ENCODE measurements around the gene SIK3.

SIK3 gene

DNA sequence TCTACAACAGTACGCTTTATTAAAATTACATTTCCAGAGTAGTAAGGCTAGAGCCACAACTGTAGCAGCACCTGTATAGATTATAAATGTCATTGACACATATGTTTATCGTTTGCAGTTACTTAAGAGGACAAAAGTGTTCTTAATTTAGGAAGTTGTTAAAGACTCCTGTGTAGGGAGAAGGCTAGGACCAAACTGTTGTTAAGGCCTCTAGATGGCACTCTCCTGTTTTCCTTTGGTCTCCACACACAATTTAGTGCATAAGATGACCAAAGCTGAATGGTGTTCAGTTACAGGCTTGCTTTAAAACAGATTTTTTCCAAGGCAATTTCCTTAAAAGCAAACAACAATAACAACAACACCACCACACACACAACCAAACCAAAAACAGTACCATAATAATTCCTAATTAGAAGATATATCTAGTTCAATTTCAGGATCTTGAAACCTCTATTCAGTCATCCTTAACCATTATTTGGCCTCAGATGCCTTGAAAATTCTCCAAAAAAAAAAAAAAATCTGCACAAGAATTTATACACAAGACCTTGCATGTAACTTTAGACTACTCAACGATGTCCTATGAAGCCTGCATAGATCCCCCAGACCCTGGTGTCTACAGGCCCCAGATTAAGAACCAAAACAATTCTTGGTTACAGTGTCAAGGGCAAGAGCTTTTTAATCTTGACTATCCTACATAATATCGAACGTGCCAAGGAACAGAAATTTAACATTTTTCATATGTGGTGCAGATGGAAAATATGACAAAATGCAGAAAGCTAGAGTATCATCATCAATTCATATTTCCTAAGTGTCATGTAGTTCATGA is 218.2 kb downstream of the SIK3 start:
- TF ChIP-seq EZH2phosphoT487 (IDR thresholded peaks at IDR 0.05; ENCODE audit: low read length) = no peak
- TF ChIP-seq, protein P1, sequence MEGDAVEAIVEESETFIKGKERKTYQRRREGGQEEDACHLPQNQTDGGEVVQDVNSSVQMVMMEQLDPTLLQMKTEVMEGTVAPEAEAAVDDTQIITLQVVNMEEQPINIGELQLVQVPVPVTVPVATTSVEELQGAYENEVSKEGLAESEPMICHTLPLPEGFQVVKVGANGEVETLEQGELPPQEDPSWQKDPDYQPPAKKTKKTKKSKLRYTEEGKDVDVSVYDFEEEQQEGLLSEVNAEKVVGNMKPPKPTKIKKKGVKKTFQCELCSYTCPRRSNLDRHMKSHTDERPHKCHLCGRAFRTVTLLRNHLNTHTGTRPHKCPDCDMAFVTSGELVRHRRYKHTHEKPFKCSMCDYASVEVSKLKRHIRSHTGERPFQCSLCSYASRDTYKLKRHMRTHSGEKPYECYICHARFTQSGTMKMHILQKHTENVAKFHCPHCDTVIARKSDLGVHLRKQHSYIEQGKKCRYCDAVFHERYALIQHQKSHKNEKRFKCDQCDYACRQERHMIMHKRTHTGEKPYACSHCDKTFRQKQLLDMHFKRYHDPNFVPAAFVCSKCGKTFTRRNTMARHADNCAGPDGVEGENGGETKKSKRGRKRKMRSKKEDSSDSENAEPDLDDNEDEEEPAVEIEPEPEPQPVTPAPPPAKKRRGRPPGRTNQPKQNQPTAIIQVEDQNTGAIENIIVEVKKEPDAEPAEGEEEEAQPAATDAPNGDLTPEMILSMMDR (IDR thresholded peaks at IDR 0.05; ENCODE audit: low read length) = peak; percentile 78
- Histone ChIP-seq H3K4me3 (ENCODE audit: low read length) (no peak overlapping the region), H3F3A (ENCODE audit: insufficient read depth, low read length) (no peaks in the 10 kb centered on the region), H3K9me2 (replicated peaks; ENCODE audit: insufficient read depth, low read length) (no peaks in the 10 kb centered on the region), H3K36me3 (replicated peaks; ENCODE audit: insufficient read depth, low read length) (no peaks in the 10 kb centered on the region), H3K27ac (ENCODE audit: low read length) (no peak overlapping the region), H3K4me1 (ENCODE audit: low read length) (no peaks in the 10 kb centered on the region), H2AFZ (ENCODE audit: low read length) (no peak overlapping the region), H3K9ac (ENCODE audit: low read length) (no peak overlapping the region), H3K79me2 (ENCODE audit: low read length) (peaks cover 10% of the 10 kb centered on the region; the same call in 1 of the 2 replicates), H3K9me3 (replicated peaks; ENCODE audit: insufficient read depth, low read length) (no peaks in the 10 kb centered on the region), H3K4me2 (ENCODE audit: low read depth, low read length) (no peak overlapping the region), H4K20me1 (ENCODE audit: insufficient read depth, low read length) (no peaks in the 10 kb centered on the region), H3K27me3 (replicated peaks; ENCODE audit: insufficient read depth, low read length) (no peaks in the 10 kb centered on the region)
- DNase-seq = peak; percentile 74

DNA sequence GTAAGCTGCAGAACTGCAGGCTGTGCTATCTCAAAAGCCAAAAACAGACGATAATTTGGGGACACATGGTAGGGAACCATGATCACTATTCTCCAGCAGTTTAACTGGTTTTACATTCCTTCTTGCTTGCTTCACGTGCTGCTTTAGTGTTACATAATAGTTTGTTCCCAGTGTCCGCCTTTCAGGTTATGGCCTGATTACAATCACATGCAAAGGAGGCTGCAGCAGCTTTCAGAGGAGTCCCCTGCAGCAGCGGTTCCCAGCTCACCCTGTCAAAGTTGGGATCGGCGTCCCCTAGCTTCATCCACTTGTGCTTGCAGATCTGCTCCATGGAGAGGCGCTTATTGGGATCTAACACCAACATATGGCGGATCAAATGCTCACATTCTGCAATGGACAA is 221.6 kb downstream of the SIK3 start:
- no peaks in the 10 kb centered on the region for H3F3A ChIP-seq (ENCODE audit: insufficient read depth, low read length)
- H3K9me2 ChIP-seq (replicated peaks; ENCODE audit: insufficient read depth, low read length) = no peaks in the 10 kb centered on the region
- no peaks in the 10 kb centered on the region for H4K20me1 ChIP-seq (ENCODE audit: insufficient read depth, low read length)
- H3K4me1 ChIP-seq (ENCODE audit: low read length) = no peaks in the 10 kb centered on the region
- H3K4me3 ChIP-seq (ENCODE audit: low read length) = no peak overlapping the region
- no peak overlapping the region for H3K4me2 ChIP-seq (ENCODE audit: low read depth, low read length)
- H3K27ac ChIP-seq (ENCODE audit: low read length) = no peak overlapping the region
- TF ChIP-seq, protein P1 (IDR thresholded peaks at IDR 0.05; ENCODE audit: low read length) = no peak
- TF ChIP-seq EZH2phosphoT487 (IDR thresholded peaks at IDR 0.05; ENCODE audit: low read length) = no peak
- TF ChIP-seq EZH2 (optimal IDR thresholded peaks at IDR 0.05; ENCODE audit: low read depth, low read length) = no peak
- DNase-seq = no peak
- H3K27me3 ChIP-seq (replicated peaks; ENCODE audit: insufficient read depth, low read length) = no peaks in the 10 kb centered on the region
- H3K9ac ChIP-seq (ENCODE audit: low read length) = no peak overlapping the region
- H3K9me3 ChIP-seq (replicated peaks; ENCODE audit: insufficient read depth, low read length) = no peaks in the 10 kb centered on the region
- no peaks in the 10 kb centered on the region for H3K36me3 ChIP-seq (replicated peaks; ENCODE audit: insufficient read depth, low read length)
- no peak overlapping the region for H2AFZ ChIP-seq (ENCODE audit: low read length)
- H3K79me2 ChIP-seq (ENCODE audit: low read length) = peaks cover 10% of the 10 kb centered on the region; the same call in 1 of the 2 replicates

DNA sequence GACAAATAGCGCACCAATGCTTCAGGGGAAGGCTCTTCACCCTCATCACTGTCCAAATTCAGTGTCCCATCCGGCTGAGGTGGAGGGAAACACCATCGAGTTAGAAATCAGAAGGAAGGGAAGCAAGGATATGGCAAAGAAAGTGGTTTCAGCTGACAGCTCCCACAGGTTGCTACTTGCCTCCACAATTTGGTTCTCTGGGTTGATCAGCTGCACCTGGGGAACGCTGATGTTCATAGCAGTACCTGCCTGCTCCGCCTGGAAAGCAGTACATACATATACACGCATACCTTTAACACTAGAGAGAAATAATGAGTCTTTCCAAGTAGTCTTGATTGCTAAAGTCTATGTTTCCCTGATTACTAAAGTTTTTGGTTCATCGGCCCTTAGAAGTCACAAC is 223.0 kb downstream of the SIK3 start:
- Histone ChIP-seq H3F3A (ENCODE audit: insufficient read depth, low read length) (no peaks in the 10 kb centered on the region), H3K9me3 (replicated peaks; ENCODE audit: insufficient read depth, low read length) (no peaks in the 10 kb centered on the region), H2AFZ (ENCODE audit: low read length) (no peak overlapping the region), H3K27ac (ENCODE audit: low read length) (no peak overlapping the region), H3K9me2 (replicated peaks; ENCODE audit: insufficient read depth, low read length) (no peaks in the 10 kb centered on the region), H3K4me3 (ENCODE audit: low read length) (no peak overlapping the region), H3K4me2 (ENCODE audit: low read depth, low read length) (no peak overlapping the region), H3K4me1 (ENCODE audit: low read length) (no peaks in the 10 kb centered on the region), H3K79me2 (ENCODE audit: low read length) (peaks cover 10% of the 10 kb centered on the region; the same call in 1 of the 2 replicates), H3K27me3 (replicated peaks; ENCODE audit: insufficient read depth, low read length) (no peaks in the 10 kb centered on the region), H3K9ac (ENCODE audit: low read length) (no peak overlapping the region), H4K20me1 (ENCODE audit: insufficient read depth, low read length) (no peaks in the 10 kb centered on the region), H3K36me3 (replicated peaks; ENCODE audit: insufficient read depth, low read length) (no peaks in the 10 kb centered on the region)
- no peak for DNase-seq
- TF ChIP-seq EZH2phosphoT487 (IDR thresholded peaks at IDR 0.05; ENCODE audit: low read length) (no peak), EZH2 (optimal IDR thresholded peaks at IDR 0.05; ENCODE audit: low read depth, low read length) (no peak)
- TF ChIP-seq, protein P1 (IDR thresholded peaks at IDR 0.05; ENCODE audit: low read length) = no peak

Data from MM.1S (cell line).